Skeletal muscle satellite cell (primary cell): ENCODE results near the gene ERICH6B.

Experiments used
- H3K27me3 ChIP-seq: 2 replicates; pipeline ENCODE4 v1.7.0; 2013; ENCODE audit warnings: low read length; ENCODE audit not compliant: control insufficient read depth, insufficient read depth
- H3K36me3 ChIP-seq: 2 replicates; pipeline ENCODE4 v1.7.0; 2013; ENCODE audit warnings: mild to moderate bottlenecking, control low read depth, low read length; ENCODE audit not compliant: insufficient read depth
- H3K4me1 ChIP-seq: 2 replicates; pipeline ENCODE4 v1.7.0; 2013; ENCODE audit warnings: low read length; ENCODE audit not compliant: control insufficient read depth, insufficient read depth
- H3K4me2 ChIP-seq: 2 replicates; pipeline ENCODE4 v1.7.0; 2013; ENCODE audit warnings: mild to moderate bottlenecking, low read length
- H3K4me3 ChIP-seq: 2 replicates; pipeline ENCODE4 v1.7.0; 2013; ENCODE audit warnings: low read length
- H3K9ac ChIP-seq: 2 replicates; pipeline ENCODE4 v1.7.0; 2013; ENCODE audit warnings: mild to moderate bottlenecking, low read depth, low read length, moderate library complexity
- H3K9me3 ChIP-seq: replicated peaks from 2 replicates; pipeline ENCODE4 v1.7.0; 2013; ENCODE audit warnings: mild to moderate bottlenecking, control low read depth, low read length

The ERICH6B gene

DNA sequence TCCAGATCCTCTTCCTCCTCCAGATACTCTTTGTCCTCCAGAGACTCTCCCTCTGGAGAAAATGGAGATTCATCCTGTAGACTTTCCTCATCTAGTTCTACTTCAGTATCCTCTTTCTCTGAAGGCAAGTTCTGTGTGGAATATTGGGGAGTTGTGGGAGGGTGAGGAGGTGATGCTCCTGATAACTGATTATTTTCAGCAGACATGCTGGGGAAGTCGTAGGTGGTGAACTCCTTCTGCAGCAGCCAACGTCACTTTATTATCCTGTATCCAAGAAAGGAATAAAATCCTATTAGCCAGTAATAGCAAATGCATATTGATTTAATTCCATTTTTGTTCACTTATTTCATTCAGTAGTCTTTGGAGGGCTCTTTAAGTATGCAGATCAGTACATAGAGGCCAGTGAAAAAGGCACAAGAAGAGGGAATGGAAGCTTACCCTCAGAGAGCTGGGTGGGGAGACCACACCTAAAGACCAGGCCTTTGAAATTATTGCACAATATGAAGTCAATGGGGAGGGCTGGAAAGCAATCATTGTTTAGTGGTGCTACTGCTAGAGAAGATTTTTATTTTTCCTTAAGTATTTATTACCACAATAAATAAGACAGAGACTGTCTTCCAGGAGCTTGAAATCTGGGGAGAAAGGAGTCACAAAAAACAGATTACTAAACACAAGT, 18.6 kb downstream of the ERICH6B start:
- H3K27me3 ChIP-seq = peaks cover 62% of the 10 kb centered on the region
- no peaks in the 10 kb centered on the region for H3K9me3 ChIP-seq
- H3K4me1 ChIP-seq = no peaks in the 10 kb centered on the region
- no peak overlapping the region for H3K9ac ChIP-seq
- H3K4me2 ChIP-seq = no peak overlapping the region
- H3K36me3 ChIP-seq = no peaks in the 10 kb centered on the region
- no peak overlapping the region for H3K4me3 ChIP-seq

DNA sequence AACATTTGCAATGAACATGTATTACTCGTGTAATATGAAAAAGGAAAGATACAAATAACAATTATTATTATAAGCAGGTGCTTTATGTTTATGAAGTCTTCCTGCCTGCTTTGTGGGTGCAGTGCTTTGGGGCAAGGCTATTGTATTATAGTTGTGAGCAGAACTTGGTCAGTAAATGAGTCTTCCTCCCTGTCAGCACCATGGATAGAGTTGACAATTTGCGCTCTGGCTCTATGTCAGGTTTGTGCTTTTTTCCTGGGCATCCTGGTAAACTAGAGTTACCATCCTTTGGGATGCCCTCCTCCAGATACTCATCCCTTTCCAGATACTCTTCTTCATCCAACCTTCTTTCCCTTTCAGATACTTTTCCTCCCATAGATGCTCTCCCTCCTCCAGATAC, 19.6 kb downstream of the ERICH6B start:
- Histone ChIP-seq H3K4me1 (no peaks in the 10 kb centered on the region), H3K9me3 (no peaks in the 10 kb centered on the region), H3K9ac (no peak overlapping the region), H3K27me3 (peaks cover 56% of the 10 kb centered on the region), H3K4me2 (no peak overlapping the region), H3K36me3 (no peaks in the 10 kb centered on the region), H3K4me3 (no peak overlapping the region)

DNA sequence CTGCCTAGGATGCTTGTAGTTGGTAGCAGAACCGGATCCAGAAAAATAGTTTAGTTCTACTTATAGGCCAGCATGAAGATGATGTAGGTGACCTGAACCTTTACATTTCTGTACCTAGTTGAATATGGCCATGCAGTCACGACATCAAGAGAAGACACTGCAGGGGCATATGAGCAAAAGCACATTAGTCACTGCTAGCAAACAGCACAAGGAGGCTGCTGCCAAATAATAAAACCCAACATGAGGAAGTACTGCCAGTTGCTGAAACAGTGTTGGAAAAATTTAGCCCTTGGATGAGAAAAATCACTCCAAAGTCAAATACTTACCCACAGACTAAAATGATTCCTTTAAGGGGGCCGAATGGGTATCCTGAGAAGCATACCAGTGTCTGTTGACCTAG, 20.8 kb downstream of the ERICH6B start:
- Histone ChIP-seq H3K9ac (no peak overlapping the region), H3K4me1 (no peaks in the 10 kb centered on the region), H3K36me3 (no peaks in the 10 kb centered on the region), H3K4me3 (no peak overlapping the region), H3K4me2 (no peak overlapping the region), H3K27me3 (peaks cover 45% of the 10 kb centered on the region), H3K9me3 (no peaks in the 10 kb centered on the region)

DNA sequence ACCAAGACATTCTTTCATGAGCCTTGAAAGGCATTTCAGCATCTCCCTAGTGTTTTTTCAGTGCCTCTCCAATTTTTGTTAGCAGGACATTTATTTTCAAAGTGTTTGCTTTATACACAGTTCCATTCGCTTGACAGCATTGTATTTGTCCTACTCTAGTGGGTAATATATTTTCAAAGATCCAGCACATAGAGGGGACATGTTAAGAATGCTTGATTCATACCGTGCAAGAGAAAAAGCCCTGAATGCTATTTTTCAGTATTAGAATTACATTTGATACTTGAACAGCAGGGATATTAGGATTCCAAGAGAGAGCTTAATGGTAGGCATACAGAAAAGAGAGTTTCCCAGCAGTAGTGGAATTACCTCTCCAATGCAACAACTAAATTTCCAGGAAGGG, 21.3 kb downstream of the ERICH6B start:
- Histone ChIP-seq H3K27me3 (peaks cover 40% of the 10 kb centered on the region), H3K9me3 (no peaks in the 10 kb centered on the region), H3K4me2 (no peak overlapping the region), H3K36me3 (no peaks in the 10 kb centered on the region), H3K4me3 (no peak overlapping the region), H3K9ac (no peak overlapping the region), H3K4me1 (no peaks in the 10 kb centered on the region)

DNA sequence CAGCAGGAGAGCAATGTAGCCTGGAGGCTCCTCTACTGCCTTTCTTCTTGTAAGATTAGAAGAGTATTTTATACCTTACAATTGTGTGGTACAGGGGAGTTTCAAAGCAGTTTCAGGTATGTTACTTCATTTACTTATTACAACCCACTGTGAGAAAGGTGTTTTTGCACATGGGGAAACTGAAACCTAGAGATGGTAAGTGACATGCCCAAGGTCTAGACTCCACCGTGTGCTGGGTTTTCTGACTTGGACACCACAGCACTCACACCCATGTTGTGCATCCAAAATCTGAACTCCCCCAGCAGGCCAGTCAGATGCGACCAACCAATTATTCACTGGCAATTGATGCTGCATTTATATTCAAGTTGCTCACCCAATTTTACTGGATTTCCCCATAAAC, 22.8 kb downstream of the ERICH6B start:
- no peak overlapping the region for H3K4me3 ChIP-seq
- no peaks in the 10 kb centered on the region for H3K36me3 ChIP-seq
- peaks cover 41% of the 10 kb centered on the region for H3K27me3 ChIP-seq
- H3K9me3 ChIP-seq = no peaks in the 10 kb centered on the region
- H3K9ac ChIP-seq = no peak overlapping the region
- H3K4me1 ChIP-seq = no peaks in the 10 kb centered on the region
- no peak overlapping the region for H3K4me2 ChIP-seq

DNA sequence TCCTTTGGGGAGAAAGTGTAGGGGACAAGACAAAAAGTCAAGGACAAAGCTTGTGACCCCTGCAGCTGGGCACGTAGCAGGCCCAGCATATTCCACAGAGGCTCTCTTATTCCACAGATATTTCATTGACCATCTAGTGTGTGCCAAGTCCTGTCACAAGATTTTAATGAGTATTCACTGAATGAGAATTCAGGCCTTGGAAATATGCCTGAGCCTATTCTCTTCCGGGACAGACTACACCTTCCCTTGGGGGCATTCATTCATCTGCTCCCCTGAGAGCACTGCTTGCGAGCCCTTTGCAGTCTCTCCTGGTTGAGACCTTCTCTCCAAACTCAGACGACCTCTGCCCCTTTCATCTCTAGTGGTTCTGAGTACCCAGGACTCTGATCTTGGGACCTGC, 25.5 kb downstream of the ERICH6B start:
- Histone ChIP-seq H3K4me1 (no peaks in the 10 kb centered on the region), H3K9me3 (no peaks in the 10 kb centered on the region), H3K36me3 (no peaks in the 10 kb centered on the region), H3K4me2 (no peak overlapping the region), H3K4me3 (no peak overlapping the region), H3K27me3 (peaks cover 43% of the 10 kb centered on the region), H3K9ac (no peak overlapping the region)

DNA sequence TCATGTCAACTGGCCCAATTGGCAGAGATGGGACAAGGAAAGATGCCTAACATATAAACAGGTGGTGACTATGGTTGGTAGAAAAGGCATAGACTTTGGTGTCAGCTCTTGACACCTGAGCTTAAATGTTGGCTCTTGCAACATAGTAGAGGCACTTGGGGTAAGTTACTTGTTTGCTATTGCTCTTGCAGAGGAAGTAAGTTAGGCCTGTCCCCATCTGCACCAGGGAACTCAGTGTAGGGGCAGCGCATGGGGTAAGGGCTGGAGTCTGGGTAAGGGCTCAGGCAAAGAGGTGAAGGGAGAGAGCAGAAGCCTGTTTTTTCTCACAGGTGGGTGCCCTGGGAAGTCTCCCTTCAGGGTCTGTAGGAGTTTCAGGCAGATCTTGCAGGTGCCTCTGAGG, 27.6 kb downstream of the ERICH6B start:
- Histone ChIP-seq H3K4me3 (no peak overlapping the region), H3K9me3 (no peaks in the 10 kb centered on the region), H3K4me1 (no peaks in the 10 kb centered on the region), H3K36me3 (no peaks in the 10 kb centered on the region), H3K9ac (no peak overlapping the region), H3K27me3 (peaks cover 39% of the 10 kb centered on the region), H3K4me2 (no peak overlapping the region)

DNA sequence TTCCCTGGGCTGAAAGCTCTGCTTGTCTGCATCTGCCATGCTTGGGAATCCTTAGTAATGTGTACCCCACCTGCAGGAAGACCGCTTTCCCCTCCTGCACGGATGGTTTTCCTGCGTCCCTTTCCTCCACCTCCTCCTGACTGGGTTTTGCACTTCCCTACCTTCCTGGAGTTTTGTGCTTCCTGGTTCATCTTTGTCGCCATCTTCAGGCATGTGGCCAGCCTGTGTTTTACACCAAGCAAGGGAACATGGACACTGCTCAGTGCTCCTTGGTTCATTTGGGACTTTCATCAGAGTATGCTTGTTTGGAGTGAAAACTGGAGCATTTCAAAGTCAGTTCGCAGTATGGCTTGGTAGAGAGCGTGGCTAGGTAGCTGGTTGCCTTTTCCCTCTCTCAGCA, 30.7 kb downstream of the ERICH6B start:
- Histone ChIP-seq H3K4me2 (no peak overlapping the region), H3K4me3 (no peak overlapping the region), H3K36me3 (no peaks in the 10 kb centered on the region), H3K9me3 (no peaks in the 10 kb centered on the region), H3K9ac (no peak overlapping the region), H3K4me1 (no peaks in the 10 kb centered on the region), H3K27me3 (peaks cover 35% of the 10 kb centered on the region)

DNA sequence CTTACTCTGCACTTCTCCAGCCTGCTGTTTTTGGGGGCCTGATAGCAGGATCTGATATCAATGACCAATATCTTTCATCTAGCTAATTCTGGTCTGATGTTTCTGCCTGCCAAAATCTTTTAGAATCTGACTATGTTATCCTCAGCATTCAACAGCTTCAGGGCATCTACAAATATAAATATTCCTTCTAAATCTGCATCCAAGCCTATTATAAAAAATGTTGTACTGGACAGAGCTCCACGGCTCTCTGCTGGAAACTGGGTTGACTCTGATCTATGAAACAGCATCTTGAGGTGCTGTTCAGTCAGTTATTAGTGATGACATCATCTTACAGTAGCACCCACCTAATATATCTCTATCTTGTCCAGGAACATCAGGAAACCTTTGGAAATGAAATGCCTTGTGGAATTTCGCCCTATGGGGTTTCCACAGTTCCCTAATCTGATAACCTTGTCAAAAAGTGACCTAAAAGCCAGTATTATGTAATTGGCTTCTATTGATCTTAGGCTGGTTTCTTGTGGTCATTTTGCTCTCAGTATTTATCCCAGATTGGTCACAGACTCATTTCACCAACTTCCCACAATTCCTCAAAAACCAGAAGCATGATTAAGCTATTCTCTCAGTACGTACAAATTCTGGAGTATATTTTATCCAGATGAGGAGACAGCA, 33.0 kb downstream of the ERICH6B start:
- Histone ChIP-seq H3K9ac (no peak overlapping the region), H3K4me3 (no peak overlapping the region), H3K4me2 (no peak overlapping the region), H3K36me3 (no peaks in the 10 kb centered on the region), H3K4me1 (no peaks in the 10 kb centered on the region), H3K27me3 (peaks cover 45% of the 10 kb centered on the region), H3K9me3 (no peaks in the 10 kb centered on the region)

DNA sequence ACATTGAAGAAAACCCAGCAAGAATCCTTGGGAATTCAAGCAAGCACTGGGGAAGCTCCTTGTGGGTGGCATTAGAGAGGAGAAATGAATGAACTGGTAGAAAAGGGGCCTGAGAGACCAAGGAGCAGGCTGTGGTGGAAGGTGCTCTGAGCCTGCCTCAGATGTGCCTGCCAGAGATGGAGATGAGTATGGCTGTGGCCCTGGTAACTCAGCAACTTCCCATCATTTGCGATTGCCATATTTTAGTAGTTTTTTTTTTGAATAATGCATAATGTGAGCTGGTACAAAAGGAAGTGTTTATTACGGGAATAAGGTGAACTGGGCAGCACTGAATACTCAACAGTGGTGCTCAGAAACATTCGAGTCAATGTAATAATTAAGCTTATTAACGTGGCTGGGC, 39.1 kb downstream of the ERICH6B start:
- no peaks in the 10 kb centered on the region for H3K9me3 ChIP-seq
- no peaks in the 10 kb centered on the region for H3K36me3 ChIP-seq
- peaks cover 53% of the 10 kb centered on the region for H3K27me3 ChIP-seq
- no peak overlapping the region for H3K9ac ChIP-seq
- no peak overlapping the region for H3K4me3 ChIP-seq
- H3K4me2 ChIP-seq = no peak overlapping the region
- no peaks in the 10 kb centered on the region for H3K4me1 ChIP-seq

DNA sequence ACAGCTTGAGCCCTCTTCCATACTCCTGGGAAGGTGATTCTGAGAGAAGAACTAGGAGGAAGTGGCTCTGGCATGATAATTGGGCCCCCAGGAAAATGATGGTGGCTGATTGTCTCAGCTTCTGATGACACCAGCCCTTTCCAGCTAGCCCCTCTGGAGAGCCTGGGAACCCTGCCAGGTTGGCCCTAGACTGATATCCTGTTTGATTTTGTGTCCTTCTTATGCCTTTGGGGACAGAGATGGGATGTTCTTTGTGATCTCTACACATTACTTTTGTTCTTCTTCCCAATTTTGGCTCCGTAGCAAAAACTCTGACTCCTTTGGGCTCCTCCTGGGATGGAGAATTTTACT, 39.7 kb downstream of the ERICH6B start:
- Histone ChIP-seq H3K36me3 (no peaks in the 10 kb centered on the region), H3K4me3 (no peak overlapping the region), H3K4me2 (no peak overlapping the region), H3K9ac (no peak overlapping the region), H3K9me3 (no peaks in the 10 kb centered on the region), H3K27me3 (peaks cover 59% of the 10 kb centered on the region), H3K4me1 (no peaks in the 10 kb centered on the region)

DNA sequence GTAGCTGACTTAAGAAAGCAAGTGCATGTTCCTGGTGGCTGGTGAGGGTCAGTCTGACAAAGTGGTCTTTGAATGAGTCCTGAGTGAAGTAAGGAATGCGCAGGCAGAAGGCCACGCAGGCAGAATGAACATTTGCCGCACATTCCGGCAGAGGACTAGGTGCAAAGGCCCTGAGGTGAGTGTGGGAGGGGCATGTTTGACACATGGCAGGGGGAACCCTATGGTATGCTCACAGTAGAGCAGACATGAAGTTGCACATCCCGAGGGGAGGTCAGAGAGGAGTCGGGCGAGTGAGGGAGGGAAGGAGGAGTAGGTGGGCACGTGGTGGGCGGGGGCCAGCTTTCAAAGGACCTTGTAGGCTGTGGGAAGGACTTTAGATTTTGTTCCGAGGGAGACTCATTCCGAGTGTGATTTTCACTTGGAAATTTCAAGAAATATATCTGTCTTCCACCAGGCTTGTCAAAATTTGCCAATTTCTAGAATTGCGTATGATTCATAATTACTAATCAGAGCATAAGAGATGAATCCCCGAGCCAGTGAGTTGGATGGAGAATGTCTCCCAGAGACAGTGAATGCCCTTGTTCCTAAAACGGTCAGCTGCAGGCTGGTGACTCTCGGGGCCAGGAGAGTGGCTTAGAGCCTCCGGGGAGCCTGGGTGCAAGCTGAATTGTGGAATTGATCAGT, 40.3 kb downstream of the ERICH6B start:
- Histone ChIP-seq H3K9ac (no peak overlapping the region), H3K9me3 (no peaks in the 10 kb centered on the region), H3K36me3 (no peaks in the 10 kb centered on the region), H3K4me2 (no peak overlapping the region), H3K4me3 (no peak overlapping the region), H3K27me3 (peaks cover 64% of the 10 kb centered on the region), H3K4me1 (no peaks in the 10 kb centered on the region)
